Head of caudate nucleus (tissue), 42 donors: ENCODE measurements around the gene REEP6.
A peak's percentile ranks its signal among the peaks of the same experiment; 100 is the strongest.

Experiments
- DNase-seq, 42 donors: peaks; one replicate each; pipeline versions ENCODE4 v3.0.0 to v3.0.0-alpha.2; 2020 to 2021; ENCODE audit warnings: mixed read lengths in 7 of 42
- intact Hi-C: fragments of 100-400 bp; cut with DNase I; formaldehyde crosslinking; loops from one replicate; pipeline ENCODE4 v1.15.0; 2022

REEP6 gene

DNA sequence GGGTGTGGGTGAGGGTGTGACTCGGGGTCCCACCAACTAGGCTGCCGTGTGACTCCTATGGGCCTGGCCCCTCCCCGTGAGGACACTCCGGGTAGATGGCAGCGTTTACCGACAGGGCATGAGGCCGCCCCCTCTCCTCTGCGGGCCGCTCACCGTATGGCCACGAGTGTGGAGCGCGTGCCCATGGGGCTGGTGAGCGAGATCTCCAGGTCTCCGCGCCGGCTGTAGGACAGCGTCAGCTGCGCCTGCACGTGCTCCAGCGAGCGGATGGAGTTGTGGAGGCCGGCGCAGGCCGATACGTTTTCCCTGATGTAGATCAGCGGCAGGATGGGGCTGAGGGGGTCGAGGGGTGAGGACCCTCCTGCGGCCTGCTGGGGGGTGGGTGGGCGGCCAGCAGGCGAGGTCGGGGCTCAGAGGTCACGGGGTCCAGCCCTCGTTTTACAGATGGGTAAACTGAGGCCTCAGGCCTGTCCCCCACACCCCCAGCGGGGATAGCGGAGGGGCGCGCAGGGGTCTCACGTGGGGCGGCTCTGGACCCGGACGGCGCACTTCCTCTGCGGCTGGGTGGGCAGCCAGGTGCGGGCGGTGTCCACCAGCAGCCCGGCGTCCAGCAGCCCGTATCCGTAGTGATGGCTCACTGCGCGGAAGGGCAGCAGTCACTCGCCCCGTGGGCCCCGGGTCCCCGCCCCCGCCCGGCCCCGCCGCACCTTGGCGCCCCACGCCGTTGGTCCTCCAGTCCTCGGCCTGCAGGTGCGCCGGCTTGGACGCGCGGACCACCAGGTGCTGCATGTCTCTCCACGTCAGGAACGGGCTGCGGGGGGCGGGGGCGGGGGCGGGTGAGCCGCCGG lies 7.6 kb upstream of the REEP6 start:
- peak in 1 of 42 donors; percentile 4 for DNase-seq
- intact Hi-C loops, result no loop called here

- no peak for DNase-seq
Observed at GRCh38 chr19:1483979-1484428, 7.0 kb upstream of the REEP6 start.

GRCh38 chr19:1486720-1487575 lies 4.0 kb upstream of the REEP6 start:
- no peak for DNase-seq

More at GRCh38 chr19:1483979-1484428, 7.0 kb upstream of the REEP6 start:
- intact Hi-C loops, result no loop called here

DNA sequence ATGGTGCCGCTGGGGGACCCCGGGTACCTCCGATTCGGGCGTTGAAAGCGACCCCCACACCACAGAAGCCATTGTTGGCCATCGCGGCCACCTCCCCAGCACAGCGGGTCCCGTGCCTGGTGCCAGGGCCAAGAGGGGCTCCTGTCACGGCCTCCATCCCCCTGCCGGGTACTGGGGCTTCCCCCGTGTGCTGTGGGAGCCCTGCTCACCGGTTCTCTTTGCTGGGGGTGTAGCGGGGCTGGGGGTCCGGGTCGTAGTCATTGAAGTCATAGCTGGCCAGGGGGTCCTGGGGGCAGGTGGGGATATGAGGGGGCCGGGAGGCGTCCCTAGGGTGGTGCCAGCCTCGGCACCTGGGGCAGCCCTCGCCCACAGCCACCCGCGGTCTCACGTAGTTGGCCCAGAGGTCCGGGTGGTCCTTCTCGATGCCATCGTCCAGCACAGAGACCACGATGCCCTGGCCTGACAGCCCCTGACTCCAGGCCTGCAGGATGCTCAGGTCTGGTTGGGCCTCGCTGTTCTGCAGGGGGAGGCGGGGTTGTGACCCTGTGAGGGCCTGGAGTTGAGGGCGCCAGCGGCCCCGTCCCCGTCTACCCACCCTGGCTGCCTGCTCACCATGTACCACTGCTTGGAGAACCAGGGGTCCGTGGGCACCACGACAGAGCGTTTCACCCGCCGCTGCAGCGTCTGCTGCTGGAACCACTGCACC lies 3.3 kb upstream of the REEP6 start:
- no peak for DNase-seq

More at GRCh38 chr19:1486720-1487575, 4.0 kb upstream of the REEP6 start:
- intact Hi-C loops, result no loop called here

GRCh38 chr19:1488282-1488601 lies 2.7 kb upstream of the REEP6 start:
- no peak for DNase-seq
- intact Hi-C loops, result no loop called here

More for the DNA sequence above, 3.3 kb upstream of the REEP6 start:
- intact Hi-C loops, result no loop called here

DNA sequence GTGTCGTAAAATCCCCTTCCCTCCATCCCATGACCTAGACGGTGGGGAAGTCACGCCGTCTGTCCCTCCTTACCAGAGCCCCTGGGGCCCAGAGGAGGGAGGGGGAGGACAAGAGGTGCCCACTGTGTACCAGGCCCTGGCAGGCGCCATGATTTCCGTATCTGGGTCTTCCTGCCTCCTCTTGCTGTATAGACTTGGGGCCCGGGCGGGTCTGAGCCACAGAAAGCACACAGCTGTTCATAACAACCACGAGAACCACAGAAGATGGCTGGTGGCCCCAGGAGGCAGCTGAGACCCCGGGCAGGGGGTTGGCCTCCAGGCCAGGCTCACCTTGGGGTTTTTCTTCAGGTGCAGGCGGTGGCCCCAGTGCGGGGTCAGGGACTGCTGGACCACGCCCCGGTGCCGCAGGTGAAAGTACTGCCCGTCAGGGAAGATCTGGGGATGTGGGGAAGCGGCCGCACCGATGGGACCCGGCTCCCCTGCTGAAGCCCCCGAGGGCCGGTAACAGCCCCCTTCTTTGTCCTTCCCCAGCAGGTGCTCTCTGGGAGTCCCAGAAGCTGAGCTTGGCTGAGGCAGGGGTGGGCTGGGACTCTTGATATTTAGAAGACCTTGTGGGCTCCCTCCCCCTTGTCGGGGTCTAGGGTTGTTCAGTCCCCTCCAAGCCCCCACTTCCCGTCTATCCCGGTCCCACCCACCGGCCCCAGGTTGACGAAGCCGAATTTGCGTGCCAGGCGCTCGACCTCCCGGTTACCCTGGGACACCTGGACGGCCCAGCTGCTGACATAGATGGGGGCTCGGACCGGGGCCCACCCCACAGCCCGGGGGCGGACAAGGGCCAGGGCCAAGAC lies 1.3 kb upstream of the REEP6 start:
- intact Hi-C loops, result loop anchor here (2.0 kb wide), 1 partner anchor 19 kb away; no protein-coding TSS in a partner anchor
- no peak for DNase-seq

- intact Hi-C loops, result loop anchor here (2.0 kb wide), 1 partner anchor 18 kb away; no protein-coding TSS in a partner anchor
- peak; percentile 95 to 100 (median 99) for DNase-seq
Observed at GRCh38 chr19:1490311-1491113, 469 bp upstream of the REEP6 start, which contains the start of gene PCSK4. PCSK4 (minus strand) TSS chr19:1490350; CDS start chr19:1490346, 4 bp downstream.

DNA sequence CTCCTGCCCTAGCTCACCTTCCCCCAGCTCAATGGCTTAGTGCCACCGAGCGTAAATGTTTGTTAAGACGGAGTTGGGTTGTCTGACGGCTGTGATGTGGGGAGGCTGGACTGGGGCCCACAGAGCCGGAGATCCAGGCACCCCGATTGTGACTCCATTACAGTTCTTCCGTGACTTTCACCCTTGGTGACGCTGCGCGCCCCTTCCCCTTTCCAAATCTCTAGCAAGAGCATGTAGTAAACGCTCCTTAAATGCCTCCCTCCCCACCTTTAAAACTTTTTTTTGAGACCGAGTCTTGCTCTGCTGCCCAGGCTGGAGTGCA lies 829 bp downstream of the REEP6 start:
- intact Hi-C loops, result loop anchor here (2.0 kb wide), 1 partner anchor 17 kb away; no protein-coding TSS in a partner anchor
- DNase-seq, result no peak

DNA sequence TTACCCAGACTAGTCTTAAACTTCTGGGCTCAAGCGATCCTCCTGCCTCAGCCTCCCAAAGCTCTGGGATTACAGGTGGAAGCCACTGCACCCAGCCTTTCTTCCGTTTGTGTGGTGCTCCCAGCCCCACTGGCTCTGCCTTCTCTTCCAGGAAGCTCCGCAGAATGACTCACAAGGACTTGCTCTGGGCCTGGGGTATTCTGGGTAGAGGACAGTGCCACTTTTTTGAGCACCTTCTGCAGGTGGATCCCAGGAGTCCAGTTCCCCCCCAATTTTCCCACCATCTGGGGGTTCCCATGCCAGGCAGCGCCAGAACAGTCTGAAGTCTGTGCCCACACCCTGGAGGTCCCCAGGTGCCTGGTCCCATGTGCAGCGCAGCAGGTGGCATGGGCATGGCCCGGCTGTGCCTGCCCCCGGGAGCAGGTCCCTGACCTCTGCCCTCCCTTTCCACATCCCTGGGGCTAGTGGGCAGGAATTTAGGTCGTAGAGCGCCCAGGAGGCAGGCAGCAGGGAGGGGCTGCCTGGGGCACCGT lies 1.6 kb downstream of the REEP6 start:
- intact Hi-C loops, result no loop called here
- DNase-seq, result no peak

DNA sequence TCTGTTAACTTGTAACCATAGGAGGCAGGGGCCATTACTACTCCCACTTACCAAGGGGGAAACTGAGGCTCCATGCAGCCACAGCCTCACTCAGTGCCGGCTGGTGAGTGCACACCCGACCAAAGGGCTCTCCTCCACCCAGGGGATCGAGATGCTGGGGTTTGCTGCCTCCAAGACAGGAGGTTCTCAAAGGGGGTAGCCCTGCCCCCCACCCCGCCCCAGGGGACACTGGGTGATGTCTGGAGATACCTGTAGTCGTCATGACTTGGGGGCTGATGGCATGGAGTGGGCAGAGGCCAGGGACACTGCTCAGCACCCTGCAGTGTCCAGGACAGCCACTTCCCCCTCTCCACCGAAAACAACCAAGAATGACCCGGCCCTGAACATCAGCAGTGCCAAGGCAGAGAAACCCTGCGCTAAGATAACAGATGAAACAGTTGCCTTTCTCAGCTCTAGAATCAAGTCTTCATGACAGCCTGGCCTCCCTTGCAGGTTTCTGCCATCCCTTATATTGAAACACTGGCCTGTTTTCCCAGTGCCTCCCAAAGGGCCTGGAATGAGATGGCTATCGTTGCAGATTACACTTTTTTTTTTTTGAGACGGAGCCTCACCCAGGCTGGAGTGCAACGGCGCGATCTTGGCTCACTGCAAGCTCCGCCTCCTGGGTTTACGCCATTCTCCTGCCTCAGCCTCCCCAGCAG lies 3.3 kb downstream of the REEP6 start:
- intact Hi-C loops, result no loop called here
- no peak for DNase-seq

GRCh38 chr19:1495051-1495798 lies 4.2 kb downstream of the REEP6 start:
- intact Hi-C loops, result no loop called here
- DNase-seq, result no peak

DNA sequence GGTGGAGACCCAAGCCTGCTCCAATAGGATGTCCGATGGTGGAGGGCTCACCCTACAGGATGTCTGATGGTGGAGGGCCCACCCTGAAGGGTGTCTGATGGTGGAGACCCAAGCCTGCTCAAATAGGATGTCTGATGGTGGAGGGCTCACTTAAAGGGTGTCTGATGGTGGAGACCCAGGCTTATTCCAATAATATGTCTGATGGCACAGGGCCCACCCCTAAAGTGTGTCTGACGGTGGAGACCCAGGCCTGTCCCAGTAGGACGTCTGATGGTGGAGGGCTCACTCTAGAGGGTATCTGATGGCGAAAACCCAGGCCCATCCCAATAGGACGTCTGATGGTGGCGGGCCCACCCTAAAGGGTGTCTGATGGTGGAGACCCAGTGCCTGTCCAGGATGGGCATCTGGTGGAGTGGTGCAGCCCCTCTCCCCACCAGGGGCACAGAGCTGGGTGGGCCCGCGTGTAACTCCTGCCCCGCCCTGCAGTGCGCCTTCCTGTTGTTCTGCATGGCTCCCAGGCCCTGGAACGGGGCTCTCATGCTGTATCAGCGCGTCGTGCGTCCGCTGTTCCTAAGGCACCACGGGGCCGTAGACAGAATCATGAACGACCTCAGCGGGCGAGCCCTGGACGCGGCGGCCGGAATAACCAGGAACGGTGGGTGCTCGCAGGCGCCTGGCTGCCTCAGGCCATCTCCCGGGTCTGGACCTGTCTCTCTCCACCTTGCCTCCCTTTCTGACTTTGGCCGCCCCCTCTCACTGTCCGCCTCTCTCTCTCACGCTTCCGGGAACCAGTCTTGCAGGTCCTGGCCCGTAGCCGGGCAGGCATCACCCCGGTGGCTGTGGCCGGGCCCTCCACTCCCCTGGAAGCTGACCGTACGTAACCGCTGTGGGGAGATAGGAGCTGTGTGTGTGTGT lies 5.1 kb downstream of the REEP6 start:
- no peak for DNase-seq
- intact Hi-C loops, result no loop called here

DNA sequence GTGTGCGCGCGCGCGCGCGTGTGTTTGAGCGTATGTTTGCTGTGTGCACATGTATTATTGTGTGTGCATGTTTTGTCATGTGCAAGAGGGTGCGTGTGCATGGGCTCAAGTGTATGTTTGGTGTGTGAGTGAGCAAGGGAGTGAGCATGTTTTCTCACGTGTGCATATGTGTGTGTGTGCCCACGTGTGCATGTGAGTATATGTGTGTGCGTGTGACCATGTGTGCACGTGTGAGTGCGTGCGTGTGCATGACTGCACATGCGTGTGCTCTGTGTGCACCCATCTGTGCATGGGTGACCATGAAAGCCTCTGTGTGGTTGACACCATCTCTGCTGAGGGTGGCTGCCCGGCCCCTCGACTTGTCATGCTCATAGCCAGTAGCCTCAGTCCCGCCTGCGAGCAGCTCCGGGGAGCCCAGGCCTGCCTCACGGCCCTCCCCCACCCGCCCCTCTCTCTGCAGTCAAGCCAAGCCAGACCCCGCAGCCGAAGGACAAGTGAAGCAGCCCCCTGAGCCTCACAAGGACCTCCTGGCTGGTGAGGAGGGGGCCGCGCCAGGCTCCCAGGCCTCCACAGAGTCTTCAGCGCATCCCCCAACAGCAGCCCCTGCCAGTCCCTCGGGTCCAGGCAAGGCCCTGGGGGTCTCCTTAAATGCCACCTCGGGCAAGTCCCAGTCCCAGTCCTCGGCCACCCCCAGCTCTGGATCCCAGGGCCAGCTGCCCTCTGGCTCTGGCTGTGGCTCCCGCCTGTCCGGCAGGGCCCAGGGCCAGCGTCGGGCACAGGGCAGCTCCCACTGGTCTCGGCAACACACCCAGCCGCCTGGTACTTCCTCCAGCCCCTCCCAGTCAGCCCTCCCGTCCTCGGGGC lies 6.0 kb downstream of the REEP6 start:
- intact Hi-C loops, result no loop called here
- DNase-seq, result no peak

GRCh38 chr19:1497578-1498235 lies 6.7 kb downstream of the REEP6 start:
- no peak for DNase-seq
- intact Hi-C loops, result no loop called here
